ENCODE measurements around the gene SKI. TPM values are rescaled to one million over a fixed set of nuclear protein-coding genes. Genes with fewer than 3 reads are reported as not detected.
A peak's percentile ranks its signal among the peaks of the same experiment; 100 is the strongest.
"Not testable (repeated sequence)": the region's sequence is repeated elsewhere in the genome, so short reads cannot be mapped to it uniquely, and the experiment has no call there.

Gene SKI
- total and polyA plus RNA-seq, 9 of the 15 experiments (the other 6 are each of a cell fraction or from before 2014, with no cell fraction given), result 0.10 to 60.5 (median 4.6) TPM

GRCh38 chr1:2260917-2261316 is 32.8 kb downstream of the SKI start (continued):
- TF ChIP-seq CCAR2 (IDR thresholded peaks at IDR 0.05; ENCODE audit: low read depth, low read length) (no peak), HDAC3 (IDR thresholded peaks at IDR 0.05; ENCODE audit: borderline replicate concordance, partially characterized antibody) (no peak), MTA3 (IDR thresholded peaks at IDR 0.05; ENCODE audit: borderline replicate concordance) (no peak), NONO (IDR thresholded peaks at IDR 0.05; ENCODE audit: low read depth in 2 of 2, low read length in 1 of 2) (no peak), RAD21 (CRISPR knock-in tag; conservative IDR thresholded peaks at IDR 0.05 in 1 of 2, IDR thresholded peaks at IDR 0.05 in 1 of 2) (no peak)

DNA sequence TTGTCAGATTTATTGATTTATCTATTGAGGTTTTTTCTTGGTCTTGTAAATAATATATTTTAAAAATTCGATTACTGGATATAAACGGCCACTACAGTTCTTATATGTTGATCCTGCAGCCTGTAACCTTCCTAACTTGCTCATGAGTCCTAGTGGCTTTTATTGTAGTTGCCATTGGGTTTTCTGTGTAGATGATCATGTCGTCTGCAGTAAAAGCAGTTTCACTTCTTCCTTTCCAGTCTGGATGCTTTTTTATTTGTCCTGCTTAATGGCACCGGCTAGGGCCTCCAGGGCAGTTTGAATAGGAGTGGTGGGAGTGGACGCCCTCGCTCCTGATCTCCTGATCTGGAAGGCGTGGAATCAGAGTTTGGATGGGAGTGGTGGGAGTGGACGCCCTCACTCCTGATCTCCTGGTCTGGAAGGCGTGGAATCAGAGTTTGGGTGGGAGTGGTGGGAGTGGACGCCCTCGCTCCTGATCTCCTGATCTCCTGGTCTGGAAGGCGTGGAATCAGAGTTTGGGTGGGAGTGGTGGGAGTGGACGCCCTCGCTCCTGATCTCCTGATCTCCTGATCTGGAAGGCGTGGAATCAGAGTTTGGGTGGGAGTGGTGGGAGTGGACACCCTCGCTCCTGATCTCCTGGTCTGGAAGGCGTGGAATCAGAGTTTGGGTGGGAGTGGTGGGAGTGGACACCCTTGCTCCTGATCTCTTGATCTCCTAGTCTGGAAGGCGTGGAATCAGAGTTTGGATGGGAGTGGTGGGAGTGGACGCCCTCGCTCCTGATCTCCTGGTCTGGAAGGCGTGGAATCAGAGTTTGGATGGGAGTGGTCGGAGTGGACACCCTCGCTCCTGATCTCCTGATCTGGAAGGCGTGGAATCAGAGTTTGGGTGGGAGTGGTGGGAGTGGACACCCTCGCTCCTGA is 33.6 kb downstream of the SKI start:
- H3K9me1 ChIP-seq (ENCODE audit: control insufficient read depth, insufficient read depth, low read length), result peaks cover 19% of the 10 kb centered on the region
- 53% methylated on average over 13 of the region's 25 CpGs for WGBS (ENCODE audit: insufficient coverage, low coverage, missing lambda C conversion rate)
- in situ Hi-C loops (cut with MboI); H2AFZ ChIP-seq (ENCODE audit: low read depth, low read length); ATAC-seq; H3K36me3 ChIP-seq (ENCODE audit: control insufficient read depth, insufficient read depth, low read length); H3K9me3 ChIP-seq (replicated peaks; ENCODE audit: control insufficient read depth, insufficient read depth, low read depth, low read length); FAIRE-seq; intact Hi-C loops (cut with micrococcal nuclease); DNase-seq (ENCODE audit: extremely low read depth in 1 of 4, low spot score in 3 of 4); H3K27me3 ChIP-seq (ENCODE audit: control insufficient read depth in 2 of 2, insufficient read depth in 2 of 2, low read length in 2 of 2); H3K4me2 ChIP-seq (ENCODE audit: insufficient read depth, low read length); BruUV-seq (replicated peaks); H3K4me3 ChIP-seq; CTCF ChIA-PET (ENCODE audit: low intra/inter-chr PET ratio); H3K27ac ChIP-seq (ENCODE audit: extremely low read depth, low read depth, low read length): not testable (repeated sequence)
- H4K20me1 ChIP-seq (replicated peaks; ENCODE audit: control insufficient read depth, insufficient read depth, low read length), result peaks cover 26% of the 10 kb centered on the region
- H3K9ac ChIP-seq (ENCODE audit: insufficient read depth in 1 of 2, low read depth in 2 of 2, low read length in 2 of 2), result peak overlapping the region in 1 of 2 experiments; percentile 28; a peak in 1 of 4 replicates
- POLR2A ChIA-PET, result interaction anchor here (1.1 to 1.6 kb wide), 2 partner anchors 25 to 30 kb away, joined by 4 read pairs; no protein-coding TSS in a partner anchor
- peaks cover 96% of the 10 kb centered on the region for H3K79me2 ChIP-seq (ENCODE audit: control insufficient read depth, insufficient read depth, low read length)
- peaks cover 13 to 23% of the 10 kb centered on the region in 2 experiments for H3K4me1 ChIP-seq (replicated peaks in 1 of 2; ENCODE audit: control insufficient read depth in 2 of 2, insufficient read depth in 2 of 2, low read length in 2 of 2)

Measured in K562 (cell line).